Panc1 (cell line): ENCODE data around the gene KLF6. TPM values are rescaled to one million over a fixed set of nuclear protein-coding genes. Genes with fewer than 3 reads are reported as not detected.

Experiments used
- ATAC-seq: fragments of 200-7000 bp; cut with Tn5 transposase; 2 replicates; pipeline ENCODE4 v1.9.1; 2020; ENCODE audit warnings: mild to moderate bottlenecking, moderate library complexity
- BruUV-seq: library from RNA; stranded (reverse); fragments of 400-500 nt; replicated peaks from 2 replicates; lab custom pipeline; 2021; lab: Mats Ljungman, UMichigan
- CTCF ChIA-PET: fragments of 300-600 bp; sonication (Branson Sonifier 250); formaldehyde crosslinking; loops from one replicate; lab custom pipeline; 2022; ENCODE audit warnings: antibody characterized with exemption; lab: Charles Lee
- POLR2A ChIA-PET: fragments of 300-600 bp; sonication (Branson Sonifier 250); formaldehyde crosslinking; loops from one replicate; lab custom pipeline; 2022; ENCODE audit warnings: antibody characterized with exemption; lab: Charles Lee
- DNase-seq: peaks from one replicate; pipeline ENCODE4 v3.0.0-alpha.2; 2010; ENCODE audit warnings: low read depth, low spot score
- H3K27ac ChIP-seq: 2 replicates; pipeline ENCODE4 v1.5.1; 2011; ENCODE audit warnings: mild to moderate bottlenecking, low read length, inconsistent platforms
- H3K27me3 ChIP-seq: fragments of 200-500 bp; sonication (Bioruptor generic); 2 replicates; pipeline ENCODE4 v1.6.0; 2014; ENCODE audit warnings: low read length, inconsistent platforms; ENCODE audit not compliant: control insufficient read depth, insufficient read depth
- H3K36me3 ChIP-seq: fragments of 200-500 bp; sonication (Bioruptor generic); 2 replicates; pipeline ENCODE4 v1.5.1; 2014; ENCODE audit warnings: inconsistent platforms, mild to moderate bottlenecking, low read length, moderate library complexity; ENCODE audit not compliant: control insufficient read depth, insufficient read depth
- H3K4me1 ChIP-seq: 2 replicates; pipeline ENCODE4 v1.5.1; 2011; ENCODE audit warnings: inconsistent platforms, mild to moderate bottlenecking, low read length, moderate library complexity; ENCODE audit not compliant: control insufficient read depth, insufficient read depth
- H3K4me3 ChIP-seq, 2 experiments: 2 replicates each; pipeline ENCODE4 v1.5.1; 2011 to 2012; ENCODE audit warnings: low read depth in 2 of 2, low read length in 2 of 2, mild to moderate bottlenecking in 2 of 2, inconsistent platforms in 1 of 2, moderate library complexity in 1 of 2
- H3K9me3 ChIP-seq: fragments of 200-500 bp; sonication (Bioruptor generic); 2 replicates; pipeline ENCODE4 v1.5.1; 2014; ENCODE audit warnings: low read depth, mild to moderate bottlenecking, inconsistent platforms, low read length, moderate library complexity; ENCODE audit not compliant: control insufficient read depth, insufficient read depth
- CTCF ChIP-seq: fragments of 450-650 bp; IDR thresholded peaks from 2 replicates; pipeline ENCODE4 v1.5.1; 2017; ENCODE audit warnings: mild to moderate bottlenecking
- POLR2AphosphoS5 ChIP-seq: IDR thresholded peaks from 2 replicates; pipeline ENCODE4 v1.6.1; 2012; ENCODE audit warnings: mild to moderate bottlenecking, low read depth, low read length, moderate library complexity
- REST ChIP-seq, 2 experiments: IDR thresholded peaks; 2 replicates each; pipeline ENCODE4 v1.6.1; 2011 to 2012; ENCODE audit warnings: low read depth in 2 of 2, control low read depth in 1 of 2, low read length in 1 of 2, mild to moderate bottlenecking in 1 of 2, moderate library complexity in 1 of 2; ENCODE audit not compliant: insufficient read depth in 1 of 2
- SIN3A ChIP-seq: IDR thresholded peaks from 2 replicates; pipeline ENCODE4 v1.6.1; 2012; ENCODE audit warnings: low read depth, mild to moderate bottlenecking, low read length, moderate library complexity, borderline replicate concordance; ENCODE audit not compliant: insufficient read depth
- TCF7L2 ChIP-seq: IDR thresholded peaks from 2 replicates; pipeline ENCODE4 v1.6.1; 2011; ENCODE audit warnings: mild to moderate bottlenecking, low read depth, low read length, inconsistent platforms
- in situ Hi-C: cut with HindIII; loops from 2 replicates; pipeline ENCODE4 v1.10.0; 2016; ENCODE audit warnings: low sequenced_read_pairs, low pct_unique_long_range_greater_than_20kb
- intact Hi-C: fragments of 100-400 bp; cut with micrococcal nuclease; formaldehyde crosslinking; loops from one replicate; pipeline ENCODE4 v1.10.0; 2022; ENCODE audit not compliant: unreplicated experiment
- total RNA-seq: library from RNA; stranded (reverse); gene quantifications from one replicate; pipeline ENCODE4 v1.2.1, GENCODE V29; 2021; ENCODE audit not compliant: unreplicated experiment

Gene KLF6
- total RNA-seq, 1 experiment from 2014 or later, result 177 TPM

- H3K9me3 ChIP-seq, result peaks cover 10% of the 10 kb centered on the region; the same call in 1 of the 2 replicates
- in situ Hi-C loops, result no loop called here
- H3K4me3 ChIP-seq, result no peak overlapping the region
- POLR2A ChIA-PET, result no interaction called here
- CTCF ChIA-PET, result no interaction called here
- no peak for ATAC-seq
- TF ChIP-seq TCF7L2 (no peak), REST (IDR thresholded peaks at IDR 0.05; ENCODE audit: insufficient read depth in 1 of 2, low read depth in 2 of 2, low read length in 1 of 2) (no peak), SIN3A (no peak), CTCF (no peak), POLR2AphosphoS5 (no peak)
- intact Hi-C loops, result no loop called here
- H3K36me3 ChIP-seq, result no peaks in the 10 kb centered on the region
- H3K27me3 ChIP-seq, result no peaks in the 10 kb centered on the region
- BruUV-seq, result no TSS peak
- H3K27ac ChIP-seq, result peak overlapping the region; percentile 77
- no peak for DNase-seq
- H3K4me1 ChIP-seq, result peaks cover 9% of the 10 kb centered on the region
Observed at GRCh38 chr10:3791974-3792633, 7.1 kb upstream of the KLF6 start.

GRCh38 chr10:3790858-3791257 is 5.8 kb upstream of the KLF6 start:
- Histone ChIP-seq H3K4me1 (peaks cover 10% of the 10 kb centered on the region), H3K4me3 (no peak overlapping the region), H3K27me3 (no peaks in the 10 kb centered on the region), H3K36me3 (no peaks in the 10 kb centered on the region), H3K27ac (peak overlapping the region; percentile 98), H3K9me3 (peaks cover 6% of the 10 kb centered on the region; the same call in 1 of the 2 replicates)
- intact Hi-C loops (no loop called here), in situ Hi-C loops (no loop called here)
- ChIA-PET CTCF (no interaction called here), POLR2A (no interaction called here)
- no peak for DNase-seq
- TF ChIP-seq SIN3A (no peak), POLR2AphosphoS5 (no peak), CTCF (no peak), REST (IDR thresholded peaks at IDR 0.05; ENCODE audit: insufficient read depth in 1 of 2, low read depth in 2 of 2, low read length in 1 of 2) (no peak), TCF7L2 (no peak)
- no TSS peak for BruUV-seq
- ATAC-seq, result no peak
